HK-2 (cell line): ENCODE measurements around the gene CELA2B.
"Not testable (repeated sequence)": the region's sequence is repeated elsewhere in the genome, so short reads cannot be mapped to it uniquely, and the experiment has no call there.

Source experiments
- DNase-seq: peaks from one replicate; pipeline ENCODE4 v3.0.0-alpha.2; 2018; ENCODE audit not compliant: unreplicated experiment

The CELA2B gene

GRCh38 chr1:15501208-15502032, 25.5 kb downstream of the CELA2B start:
- peak; percentile 44 for DNase-seq

- no peak for DNase-seq
Measured at GRCh38 chr1:15504436-15504835, 28.5 kb downstream of the CELA2B start.

- DNase-seq = no peak
Measured at GRCh38 chr1:15506831-15507230, 30.9 kb downstream of the CELA2B start.

GRCh38 chr1:15507278-15507677, 31.4 kb downstream of the CELA2B start:
- no peak for DNase-seq

GRCh38 chr1:15508700-15509487, 33.0 kb downstream of the CELA2B start:
- DNase-seq = no peak

- no peak for DNase-seq
Measured at GRCh38 chr1:15509586-15509985, 33.7 kb downstream of the CELA2B start.

- no peak for DNase-seq
Measured at GRCh38 chr1:15510611-15511405, 34.9 kb downstream of the CELA2B start.

GRCh38 chr1:15513192-15513591, 37.3 kb downstream of the CELA2B start:
- DNase-seq = no peak

- no peak for DNase-seq
Measured at GRCh38 chr1:15513919-15514318, 38.0 kb downstream of the CELA2B start.

GRCh38 chr1:15514557-15514956, 38.7 kb downstream of the CELA2B start:
- not testable (repeated sequence) for DNase-seq

- no peak for DNase-seq
Measured at GRCh38 chr1:15515022-15515663, 39.2 kb downstream of the CELA2B start.

GRCh38 chr1:15519625-15520024, 43.7 kb downstream of the CELA2B start:
- no peak for DNase-seq

GRCh38 chr1:15521206-15521906, 45.5 kb downstream of the CELA2B start:
- not testable (repeated sequence) for DNase-seq

GRCh38 chr1:15522551-15522950, 46.6 kb downstream of the CELA2B start:
- no peak for DNase-seq

GRCh38 chr1:15523104-15524020, 47.5 kb downstream of the CELA2B start:
- no peak for DNase-seq

- DNase-seq = no peak
Measured at GRCh38 chr1:15524021-15524282, 48.0 kb downstream of the CELA2B start, which contains the start of gene CASP9. Gene CASP9 (minus strand): TSS chr1:15524215. CDS start chr1:15524200, 15 bp downstream.

- peak; percentile 100 for DNase-seq
Measured at GRCh38 chr1:15524283-15525049, 48.6 kb downstream of the CELA2B start.

GRCh38 chr1:15525050-15526020, 49.4 kb downstream of the CELA2B start:
- peak; percentile 99 for DNase-seq
